GM12864 (cell line): ENCODE results near the gene HPN.
"Not testable (repeated sequence)": the region's sequence is repeated elsewhere in the genome, so short reads cannot be mapped to it uniquely, and the experiment has no call there.

Source experiments
- DNase-seq: peaks from one replicate; pipeline ENCODE4 v3.0.0-alpha.2; 2011; ENCODE audit warnings: low read depth
- H3K4me3 ChIP-seq: 2 replicates; pipeline ENCODE4 v1.5.1; 2011; ENCODE audit warnings: mild to moderate bottlenecking, low read depth, low read length, control low read depth
- TF ChIP-seq, protein P1 (sequence below): IDR thresholded peaks from 2 replicates; pipeline ENCODE4 v1.5.1; 2011; ENCODE audit warnings: low read depth, mild to moderate bottlenecking, moderate library complexity, low read length, control low read depth, inconsistent platforms; ENCODE audit errors: missing control alignments

Gene HPN

DNA sequence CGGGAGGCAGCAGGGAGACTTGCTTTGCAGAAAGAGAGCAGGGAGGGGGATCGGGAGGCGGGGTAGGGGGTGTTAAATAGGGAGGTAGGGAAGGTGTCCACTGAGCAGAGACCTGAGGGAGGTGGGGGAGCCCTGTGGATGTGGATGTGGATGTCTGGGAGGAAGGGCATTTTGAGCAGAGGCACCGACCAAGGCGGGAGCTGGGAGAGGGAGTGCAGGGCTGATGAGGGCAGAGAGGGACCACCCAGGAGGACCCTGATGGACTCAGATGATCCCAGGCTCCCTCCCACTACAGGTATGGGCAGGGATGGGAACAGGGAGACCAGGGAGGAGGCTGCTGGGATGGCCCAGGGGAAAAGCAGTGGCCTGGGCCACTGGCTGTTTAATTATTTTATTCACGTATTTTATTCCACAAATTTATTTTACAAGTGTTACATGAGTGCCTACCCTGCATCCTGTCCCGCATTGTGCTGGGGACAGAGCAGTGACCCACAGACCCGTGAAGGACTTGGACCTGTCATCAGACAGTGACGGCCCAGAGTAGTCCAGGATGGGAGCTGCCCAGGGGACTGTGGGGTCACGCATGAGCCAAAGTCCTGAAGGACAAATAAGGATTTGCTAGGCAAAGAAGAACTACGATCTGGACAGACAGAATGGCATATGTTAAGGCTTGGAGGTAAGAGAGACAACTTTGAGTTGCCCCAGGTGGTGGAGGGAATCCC is 36.1 kb upstream of the HPN start:
- no peak overlapping the region for H3K4me3 ChIP-seq
- TF ChIP-seq, protein P1, sequence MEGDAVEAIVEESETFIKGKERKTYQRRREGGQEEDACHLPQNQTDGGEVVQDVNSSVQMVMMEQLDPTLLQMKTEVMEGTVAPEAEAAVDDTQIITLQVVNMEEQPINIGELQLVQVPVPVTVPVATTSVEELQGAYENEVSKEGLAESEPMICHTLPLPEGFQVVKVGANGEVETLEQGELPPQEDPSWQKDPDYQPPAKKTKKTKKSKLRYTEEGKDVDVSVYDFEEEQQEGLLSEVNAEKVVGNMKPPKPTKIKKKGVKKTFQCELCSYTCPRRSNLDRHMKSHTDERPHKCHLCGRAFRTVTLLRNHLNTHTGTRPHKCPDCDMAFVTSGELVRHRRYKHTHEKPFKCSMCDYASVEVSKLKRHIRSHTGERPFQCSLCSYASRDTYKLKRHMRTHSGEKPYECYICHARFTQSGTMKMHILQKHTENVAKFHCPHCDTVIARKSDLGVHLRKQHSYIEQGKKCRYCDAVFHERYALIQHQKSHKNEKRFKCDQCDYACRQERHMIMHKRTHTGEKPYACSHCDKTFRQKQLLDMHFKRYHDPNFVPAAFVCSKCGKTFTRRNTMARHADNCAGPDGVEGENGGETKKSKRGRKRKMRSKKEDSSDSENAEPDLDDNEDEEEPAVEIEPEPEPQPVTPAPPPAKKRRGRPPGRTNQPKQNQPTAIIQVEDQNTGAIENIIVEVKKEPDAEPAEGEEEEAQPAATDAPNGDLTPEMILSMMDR, result no peak
- DNase-seq, result no peak

DNA sequence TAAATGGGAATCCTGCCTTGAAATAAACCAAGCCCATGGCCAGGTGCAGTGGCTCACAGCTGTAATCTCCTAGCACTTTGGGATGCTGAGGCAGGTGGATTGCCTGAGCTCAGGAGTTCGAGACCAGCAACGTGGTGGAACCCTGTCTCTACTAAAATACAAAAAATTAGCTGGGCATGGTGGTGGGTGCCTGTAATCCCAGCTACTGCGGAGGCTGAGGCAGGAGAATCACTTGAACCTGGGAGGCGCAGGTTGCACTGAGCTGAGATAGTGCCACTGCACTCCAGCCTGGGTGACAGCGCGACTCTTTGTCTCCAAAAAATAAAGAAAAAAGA is 35.5 kb upstream of the HPN start:
- not testable (repeated sequence) for DNase-seq, H3K4me3 ChIP-seq

DNA sequence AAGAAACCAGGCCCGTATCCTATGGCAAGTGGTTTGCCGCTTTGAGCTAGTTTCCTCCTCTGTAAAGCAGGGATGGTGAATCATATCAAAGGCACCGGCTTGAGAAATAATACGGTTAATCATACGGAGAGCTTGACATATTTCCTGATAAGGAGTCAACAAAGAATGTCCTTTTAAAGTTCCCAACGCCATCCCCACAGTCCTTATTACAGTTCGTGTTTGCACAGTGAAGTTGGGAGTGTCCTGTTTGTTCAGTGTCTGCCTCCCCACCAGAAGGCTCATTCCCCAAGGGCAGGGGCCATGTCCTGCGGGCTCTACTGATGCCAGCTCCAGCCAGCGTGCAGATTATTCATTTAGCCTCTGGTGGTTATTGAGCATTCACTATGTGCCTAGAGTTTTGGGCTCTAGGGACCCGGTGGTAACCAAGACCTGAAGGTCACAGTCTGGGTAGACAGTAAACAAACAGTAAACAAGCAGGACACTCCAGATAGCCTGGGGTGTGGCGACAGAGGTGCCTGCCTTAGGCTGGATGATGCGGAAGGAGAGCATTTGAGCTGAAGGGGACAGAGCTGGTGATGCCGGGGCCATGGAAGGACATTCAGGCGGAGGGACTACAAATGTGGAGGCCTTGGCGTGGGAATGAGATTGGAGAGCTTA is 35.1 kb upstream of the HPN start:
- H3K4me3 ChIP-seq, result no peak overlapping the region
- no peak for DNase-seq
- TF ChIP-seq, protein P1, result no peak

DNA sequence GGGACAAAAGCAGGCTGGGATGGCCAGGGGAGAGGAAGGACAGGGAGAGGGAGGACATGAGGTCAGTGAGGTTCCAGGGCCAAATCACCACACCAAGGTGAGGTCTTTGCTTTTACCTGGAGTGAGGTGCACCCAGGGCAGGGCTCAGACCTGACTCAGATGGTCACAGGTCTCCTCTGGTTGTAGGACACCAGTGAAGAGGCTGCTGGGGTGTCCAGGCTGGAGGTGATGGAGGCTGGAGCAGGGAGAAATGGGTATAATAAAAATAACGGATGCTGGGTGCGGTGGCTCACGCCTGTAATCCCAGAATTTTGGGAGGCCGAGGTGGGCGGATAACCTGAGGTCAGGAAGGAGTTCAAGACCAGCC is 34.5 kb upstream of the HPN start:
- no peak for DNase-seq
- TF ChIP-seq, protein P1, result no peak
- no peak overlapping the region for H3K4me3 ChIP-seq

DNA sequence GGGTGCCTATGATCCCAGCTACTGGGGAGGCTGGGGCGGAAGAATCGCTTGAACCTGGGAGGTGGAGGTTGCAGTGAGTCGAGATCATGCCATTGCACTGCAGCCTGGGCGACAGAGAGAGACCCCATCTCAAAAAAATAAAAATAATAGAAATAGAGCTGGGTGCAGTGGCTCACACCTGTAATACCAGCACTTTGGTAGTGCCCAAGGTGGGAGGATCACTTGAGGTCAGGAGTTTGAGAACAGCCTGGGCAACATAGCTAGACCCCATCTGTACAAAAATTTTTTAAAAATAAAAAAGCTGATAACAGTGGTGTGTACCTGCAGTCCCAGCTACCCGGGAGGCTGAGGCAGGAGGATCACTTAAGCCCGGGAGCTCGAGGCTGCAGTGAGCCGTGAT is 34.1 kb upstream of the HPN start:
- DNase-seq, result not testable (repeated sequence)

DNA sequence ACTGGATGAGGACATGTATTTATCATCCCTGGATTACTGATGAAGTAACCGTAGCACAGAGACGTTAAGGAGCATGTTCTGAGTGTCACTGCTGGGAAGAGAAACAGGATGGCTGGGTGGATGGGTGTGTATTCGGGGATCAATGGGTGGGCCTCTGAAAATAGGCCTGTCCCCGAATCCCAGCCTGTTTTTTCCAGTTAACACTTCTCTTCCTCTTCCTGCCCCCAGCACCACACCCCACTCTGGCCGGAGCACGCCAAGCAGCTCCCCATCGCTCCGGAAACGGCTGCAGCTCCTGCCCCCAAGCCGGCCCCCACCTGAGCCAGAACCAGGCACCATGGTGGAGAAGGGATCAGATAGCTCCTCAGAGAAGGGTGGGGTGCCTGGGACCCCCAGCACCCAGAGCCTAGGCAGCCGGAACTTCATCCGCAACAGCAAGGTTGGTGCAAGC is 32.6 kb upstream of the HPN start:
- no peak for DNase-seq
- H3K4me3 ChIP-seq, result no peak overlapping the region
- TF ChIP-seq, protein P1, result no peak

More for the DNA sequence above, 34.1 kb upstream of the HPN start:
- H3K4me3 ChIP-seq, result not testable (repeated sequence)

DNA sequence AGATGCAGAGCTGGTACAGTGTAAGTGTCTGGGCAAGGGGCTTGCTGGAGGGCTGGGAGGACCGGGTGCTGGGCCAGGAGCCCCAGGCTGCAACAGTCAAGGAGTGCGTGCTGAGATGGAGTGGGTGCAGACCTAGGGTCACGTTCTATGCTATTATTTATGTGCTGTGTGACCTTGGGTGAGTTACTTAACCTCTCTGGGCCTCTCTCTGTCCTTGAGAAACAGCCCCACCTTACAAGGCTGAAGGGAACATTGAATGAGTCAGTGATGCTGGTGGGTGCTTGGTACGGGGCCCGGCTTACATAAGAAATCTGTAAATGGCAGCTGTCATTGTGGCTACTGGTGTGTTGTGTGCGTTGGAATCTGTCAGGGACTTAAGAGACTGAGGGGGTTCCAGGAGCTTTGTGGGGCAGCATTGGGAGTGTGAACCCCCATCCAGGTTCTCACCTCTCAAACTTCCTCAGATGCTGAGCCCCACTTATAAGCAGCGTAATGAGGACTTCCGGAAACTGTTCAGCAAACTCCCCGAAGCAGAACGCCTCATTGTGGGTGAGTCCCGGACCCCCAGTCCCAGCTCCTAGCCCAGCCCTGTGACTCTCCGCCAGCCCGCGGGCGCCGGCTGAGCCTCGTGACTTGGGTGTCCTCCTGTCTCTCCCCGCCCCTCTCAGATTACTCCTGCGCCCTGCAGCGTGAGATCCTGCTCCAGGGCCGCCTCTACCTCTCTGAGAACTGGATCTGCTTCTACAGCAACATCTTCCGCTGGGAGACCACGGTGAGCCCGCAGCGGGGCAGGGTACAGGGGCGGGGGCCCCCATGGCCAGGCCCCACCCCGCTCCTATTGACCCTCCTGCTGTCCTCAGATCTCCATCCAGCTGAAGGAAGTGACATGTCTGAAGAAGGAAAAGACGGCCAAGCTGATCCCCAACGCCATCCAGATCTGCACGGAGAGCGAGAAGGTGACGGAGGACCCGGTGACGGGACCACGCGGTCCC is 31.8 kb upstream of the HPN start:
- H3K4me3 ChIP-seq, result no peak overlapping the region
- TF ChIP-seq, protein P1, result no peak
- no peak for DNase-seq
